Mesothelial cell of epicardium (in vitro differentiated cells): Measurements from ENCODE around the gene EDEM3. TPM values are rescaled to one million over a fixed set of nuclear protein-coding genes. Genes with fewer than 3 reads are reported as not detected.

Source experiments
- DNase-seq, 2 experiments: peaks; one replicate each; pipeline ENCODE4 v3.0.0; 2021; ENCODE audit warnings: low spot score in 2 of 2; ENCODE audit not compliant: unreplicated experiment in 2 of 2
- H3K27ac Mint-ChIP-seq: 2 replicates; pipeline ENCODE4 v1.8.0; 2021; ENCODE audit warnings: mixed read lengths
- H3K27me3 Mint-ChIP-seq: 2 replicates; pipeline ENCODE4 v1.8.0; 2021; ENCODE audit warnings: low read depth, mixed read lengths
- H3K36me3 Mint-ChIP-seq: 2 replicates; pipeline ENCODE4 v1.8.0; 2021; ENCODE audit warnings: mixed read lengths
- H3K4me1 Mint-ChIP-seq: 2 replicates; pipeline ENCODE4 v1.8.0; 2021; ENCODE audit warnings: mixed read lengths
- H3K4me3 Mint-ChIP-seq: 2 replicates; pipeline ENCODE4 v1.8.0; 2021; ENCODE audit warnings: mild to moderate bottlenecking, moderate library complexity, mixed read lengths
- H3K9me3 Mint-ChIP-seq: 2 replicates; pipeline ENCODE4 v1.8.0; 2021; ENCODE audit warnings: mixed read lengths
- total RNA-seq: library from RNA; stranded (reverse); gene quantifications from 3 replicates; pipeline ENCODE4 v1.2.1, GENCODE V29; 2021
- TF ChIP-seq, protein P1 (sequence below): fragments of 200-600 bp; sonication (generic); IDR thresholded peaks from one replicate; pipeline ENCODE4 v1.5.0; 2021; ENCODE audit warnings: antibody characterized with exemption; ENCODE audit not compliant: unreplicated experiment

The EDEM3 gene
- total RNA-seq, 1 donor from 2014 or later: 25.4 TPM

DNA sequence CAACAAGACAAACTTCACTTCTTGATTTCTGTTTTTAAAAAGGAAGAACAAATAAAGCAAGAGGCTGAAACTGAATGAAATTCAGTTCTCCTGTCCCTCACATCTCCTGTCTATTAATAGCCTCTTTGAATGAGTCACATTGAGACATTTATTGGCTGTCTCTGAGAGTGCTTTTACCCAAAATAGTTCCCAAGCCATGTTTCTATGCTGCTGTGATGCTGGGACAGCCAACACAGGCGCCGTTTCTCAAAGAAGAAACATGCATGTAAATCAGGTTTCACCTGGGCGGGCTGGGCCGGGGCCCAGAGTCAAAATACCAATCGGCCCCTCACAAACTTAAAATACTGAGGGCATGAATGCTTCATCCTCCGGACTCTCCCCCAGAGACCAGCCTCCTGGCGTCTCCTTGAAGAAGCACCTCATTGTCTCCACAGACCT, 105.2 kb downstream of the EDEM3 start:
- peaks cover 11% of the 10 kb centered on the region for H3K4me1 Mint-ChIP-seq
- H3K27me3 Mint-ChIP-seq: peaks cover 3% of the 10 kb centered on the region
- H3K9me3 Mint-ChIP-seq: peaks cover 26% of the 10 kb centered on the region
- no peak for DNase-seq
- no peak overlapping the region for H3K27ac Mint-ChIP-seq
- H3K36me3 Mint-ChIP-seq: no peaks in the 10 kb centered on the region
- TF ChIP-seq, protein P1, sequence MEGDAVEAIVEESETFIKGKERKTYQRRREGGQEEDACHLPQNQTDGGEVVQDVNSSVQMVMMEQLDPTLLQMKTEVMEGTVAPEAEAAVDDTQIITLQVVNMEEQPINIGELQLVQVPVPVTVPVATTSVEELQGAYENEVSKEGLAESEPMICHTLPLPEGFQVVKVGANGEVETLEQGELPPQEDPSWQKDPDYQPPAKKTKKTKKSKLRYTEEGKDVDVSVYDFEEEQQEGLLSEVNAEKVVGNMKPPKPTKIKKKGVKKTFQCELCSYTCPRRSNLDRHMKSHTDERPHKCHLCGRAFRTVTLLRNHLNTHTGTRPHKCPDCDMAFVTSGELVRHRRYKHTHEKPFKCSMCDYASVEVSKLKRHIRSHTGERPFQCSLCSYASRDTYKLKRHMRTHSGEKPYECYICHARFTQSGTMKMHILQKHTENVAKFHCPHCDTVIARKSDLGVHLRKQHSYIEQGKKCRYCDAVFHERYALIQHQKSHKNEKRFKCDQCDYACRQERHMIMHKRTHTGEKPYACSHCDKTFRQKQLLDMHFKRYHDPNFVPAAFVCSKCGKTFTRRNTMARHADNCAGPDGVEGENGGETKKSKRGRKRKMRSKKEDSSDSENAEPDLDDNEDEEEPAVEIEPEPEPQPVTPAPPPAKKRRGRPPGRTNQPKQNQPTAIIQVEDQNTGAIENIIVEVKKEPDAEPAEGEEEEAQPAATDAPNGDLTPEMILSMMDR: no peak
- H3K4me3 Mint-ChIP-seq: no peak overlapping the region

DNA sequence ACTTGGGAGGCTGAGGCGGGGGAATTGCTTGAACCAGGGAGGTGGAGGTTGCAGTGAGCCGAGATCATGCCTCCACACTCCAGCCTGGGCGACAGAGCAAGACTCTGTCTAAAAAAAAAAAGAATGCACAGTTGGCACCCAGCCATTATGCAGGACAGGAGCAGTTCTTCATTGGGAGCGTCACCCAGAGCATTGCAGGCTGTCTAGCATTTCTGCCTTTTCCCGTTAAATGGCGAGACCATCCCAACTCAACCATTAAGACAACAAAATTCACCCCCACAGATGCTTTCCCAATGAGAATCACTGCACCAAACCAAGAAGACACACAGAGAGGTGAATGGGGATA, 105.8 kb downstream of the EDEM3 start:
- H3K9me3 Mint-ChIP-seq: peaks cover 26% of the 10 kb centered on the region
- H3K36me3 Mint-ChIP-seq: no peaks in the 10 kb centered on the region
- peaks cover 11% of the 10 kb centered on the region for H3K4me1 Mint-ChIP-seq
- H3K27me3 Mint-ChIP-seq: peaks cover 3% of the 10 kb centered on the region
- no peak overlapping the region for H3K27ac Mint-ChIP-seq
- no peak overlapping the region for H3K4me3 Mint-ChIP-seq
- DNase-seq: no peak
- TF ChIP-seq, protein P1: no peak

DNA sequence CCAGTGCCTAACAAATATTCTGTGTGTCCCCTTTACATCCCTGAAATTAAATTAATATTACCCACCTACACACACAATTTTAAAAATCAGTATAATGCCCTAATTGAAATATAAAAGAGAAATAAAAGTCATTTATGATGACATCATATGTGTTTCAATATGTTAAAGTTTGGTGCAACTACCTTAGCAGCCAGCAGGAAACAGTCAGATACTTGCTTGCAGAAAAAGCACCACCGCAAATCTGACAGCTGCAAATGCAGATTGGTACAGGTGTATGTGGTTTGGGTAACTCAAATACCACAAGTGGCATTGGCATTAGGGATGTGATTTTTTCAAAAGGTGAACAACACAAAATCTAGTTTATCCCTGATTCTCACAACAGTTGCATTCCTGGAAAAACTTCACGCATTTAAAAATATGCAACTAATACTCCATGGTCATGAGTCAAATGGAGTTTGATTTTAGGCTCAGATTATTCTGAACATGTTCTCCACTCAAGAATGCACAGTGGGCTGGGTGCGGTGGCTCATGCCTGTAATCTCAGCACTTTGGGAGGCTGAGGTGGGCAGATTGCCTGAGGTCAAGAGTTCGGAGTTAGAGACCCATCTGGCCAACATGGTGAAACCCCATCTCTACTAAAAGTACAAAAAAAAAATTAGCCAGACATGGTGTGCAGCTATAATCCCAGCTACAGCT, 106.3 kb downstream of the EDEM3 start:
- Mint-ChIP-seq H3K9me3 (peaks cover 26% of the 10 kb centered on the region), H3K27me3 (peaks cover 3% of the 10 kb centered on the region), H3K4me3 (no peak overlapping the region), H3K27ac (no peak overlapping the region), H3K4me1 (peaks cover 11% of the 10 kb centered on the region), H3K36me3 (no peaks in the 10 kb centered on the region)
- DNase-seq: no peak
- TF ChIP-seq, protein P1: no peak

DNA sequence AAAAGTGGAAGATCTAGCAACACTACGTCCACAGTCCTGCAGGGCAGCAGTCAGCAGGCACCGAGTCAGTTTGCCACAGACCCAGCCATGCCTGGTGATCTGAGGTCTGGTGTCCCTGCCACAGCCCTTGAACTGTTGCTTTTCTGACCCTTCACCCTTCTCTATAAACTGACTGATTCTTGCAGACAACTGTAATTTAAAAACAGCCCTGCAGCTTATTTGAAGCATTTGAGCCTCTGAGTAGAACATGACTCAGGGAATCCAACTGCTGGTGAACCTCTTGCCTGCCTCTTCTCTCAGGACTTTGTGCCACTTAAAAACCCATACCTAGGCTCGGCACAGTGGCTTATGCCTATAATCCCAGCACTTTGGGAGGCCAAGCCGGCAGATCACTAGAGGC, 107.2 kb downstream of the EDEM3 start:
- Mint-ChIP-seq H3K4me3 (no peak overlapping the region), H3K27ac (no peak overlapping the region), H3K9me3 (peaks cover 22% of the 10 kb centered on the region), H3K4me1 (peaks cover 12% of the 10 kb centered on the region), H3K36me3 (no peaks in the 10 kb centered on the region), H3K27me3 (peaks cover 3% of the 10 kb centered on the region)
- TF ChIP-seq, protein P1: no peak
- DNase-seq: no peak

DNA sequence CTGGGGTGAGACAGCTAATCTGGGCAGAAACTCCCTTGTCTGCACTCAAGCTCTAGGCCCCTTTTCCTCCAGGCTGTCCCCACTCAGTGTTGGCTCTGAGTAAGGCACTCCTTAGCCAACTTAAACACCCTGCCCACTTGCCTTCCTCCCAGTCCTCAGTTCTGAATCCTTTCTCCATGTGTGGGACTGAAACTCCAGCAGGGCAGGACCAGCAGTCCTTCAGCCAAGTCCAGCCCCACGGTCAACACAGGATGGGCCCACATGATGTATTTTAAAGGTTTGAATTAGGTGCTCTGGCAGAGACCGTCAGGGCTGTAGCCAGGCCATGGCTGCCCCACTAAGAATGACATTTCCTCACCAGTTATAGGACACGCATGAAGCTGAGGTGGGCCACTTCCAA, 107.8 kb downstream of the EDEM3 start:
- TF ChIP-seq, protein P1: no peak
- peaks cover 20% of the 10 kb centered on the region for H3K9me3 Mint-ChIP-seq
- no peaks in the 10 kb centered on the region for H3K36me3 Mint-ChIP-seq
- H3K27me3 Mint-ChIP-seq: peaks cover 3% of the 10 kb centered on the region
- no peak overlapping the region for H3K27ac Mint-ChIP-seq
- peaks cover 18% of the 10 kb centered on the region for H3K4me1 Mint-ChIP-seq
- no peak for DNase-seq
- H3K4me3 Mint-ChIP-seq: no peak overlapping the region
